MM.1S (cell line): ENCODE measurements around the gene TRAPPC1.

Experiments
- DNase-seq: peaks from one replicate; pipeline ENCODE4 v3.0.0-alpha.2; 2015
- H2AFZ ChIP-seq: fragments of 300-600 bp; sonication (generic); 2 replicates; pipeline ENCODE4 v1.6.0; 2016; ENCODE audit warnings: antibody characterized with exemption, low read length
- H3F3A ChIP-seq: fragments of 300-600 bp; sonication (generic); 2 replicates; pipeline ENCODE4 v1.6.1; 2016; ENCODE audit warnings: mild to moderate bottlenecking, antibody characterized with exemption, low read length, moderate library complexity, mixed read lengths; ENCODE audit not compliant: insufficient read depth
- H3K27ac ChIP-seq: fragments of 300-600 bp; sonication (generic); 2 replicates; pipeline ENCODE4 v1.5.1; 2016; ENCODE audit warnings: mild to moderate bottlenecking, low read length
- H3K27me3 ChIP-seq: fragments of 300-600 bp; sonication (generic); replicated peaks from 2 replicates; pipeline ENCODE4 v1.6.0; 2016; ENCODE audit warnings: low read length; ENCODE audit not compliant: insufficient read depth
- H3K36me3 ChIP-seq: fragments of 300-600 bp; sonication (generic); replicated peaks from 2 replicates; pipeline ENCODE4 v1.6.1; 2016; ENCODE audit warnings: mild to moderate bottlenecking, low read length, mixed read lengths; ENCODE audit not compliant: insufficient read depth
- H3K4me1 ChIP-seq: fragments of 300-600 bp; sonication (generic); 2 replicates; pipeline ENCODE4 v1.6.1; 2016; ENCODE audit warnings: low read length, mixed read lengths
- H3K4me2 ChIP-seq: fragments of 300-600 bp; sonication (generic); 2 replicates; pipeline ENCODE4 v1.6.0; 2016; ENCODE audit warnings: low read depth, low read length
- H3K4me3 ChIP-seq: fragments of 300-600 bp; sonication (generic); 2 replicates; pipeline ENCODE4 v1.5.1; 2016; ENCODE audit warnings: low read length, mixed read lengths
- H3K79me2 ChIP-seq: fragments of 300-600 bp; sonication (generic); 2 replicates; pipeline ENCODE4 v1.6.1; 2016; ENCODE audit warnings: mixed run types, low read length, mixed read lengths
- H3K9ac ChIP-seq: fragments of 300-600 bp; sonication (generic); 2 replicates; pipeline ENCODE4 v1.6.1; 2016; ENCODE audit warnings: low read length, mixed read lengths
- H3K9me2 ChIP-seq: fragments of 300-600 bp; sonication (generic); replicated peaks from 2 replicates; pipeline ENCODE4 v1.6.1; 2016; ENCODE audit warnings: mild to moderate bottlenecking, low read length, mixed read lengths; ENCODE audit not compliant: insufficient read depth
- H3K9me3 ChIP-seq: fragments of 300-600 bp; sonication (generic); replicated peaks from 2 replicates; pipeline ENCODE4 v1.6.1; 2016; ENCODE audit warnings: mild to moderate bottlenecking, low read length, mixed read lengths; ENCODE audit not compliant: insufficient read depth
- H4K20me1 ChIP-seq: fragments of 300-600 bp; sonication (generic); 2 replicates; pipeline ENCODE4 v1.6.1; 2016; ENCODE audit warnings: mild to moderate bottlenecking, low read length, moderate library complexity, mixed read lengths; ENCODE audit not compliant: insufficient read depth
- CTCF ChIP-seq: fragments of 300-600 bp; sonication (generic); IDR thresholded peaks from 2 replicates; pipeline ENCODE4 v1.5.1; 2016; ENCODE audit warnings: antibody characterized with exemption, low read length, mixed read lengths
- EZH2 ChIP-seq: fragments of 300-600 bp; sonication (generic); optimal IDR thresholded peaks from 2 replicates; pipeline ENCODE3; 2017; ENCODE audit warnings: low read depth, mild to moderate bottlenecking, antibody characterized with exemption, low read length, mixed read lengths
- EZH2phosphoT487 ChIP-seq: fragments of 300-600 bp; sonication (generic); IDR thresholded peaks from 2 replicates; pipeline ENCODE4 v1.6.1; 2018; ENCODE audit warnings: antibody characterized with exemption, low read length

The TRAPPC1 gene

GRCh38 chr17:7946441-7946840 is 14.7 kb upstream of the TRAPPC1 start:
- Histone ChIP-seq H3K4me1 (peaks cover 6% of the 10 kb centered on the region), H4K20me1 (no peaks in the 10 kb centered on the region), H3K27ac (no peak overlapping the region), H3K27me3 (no peaks in the 10 kb centered on the region), H3K9me3 (no peaks in the 10 kb centered on the region), H3K36me3 (no peaks in the 10 kb centered on the region), H3F3A (no peaks in the 10 kb centered on the region), H2AFZ (no peak overlapping the region), H3K9me2 (no peaks in the 10 kb centered on the region), H3K4me3 (no peak overlapping the region), H3K4me2 (no peak overlapping the region), H3K79me2 (no peaks in the 10 kb centered on the region), H3K9ac (no peak overlapping the region)
- TF ChIP-seq EZH2phosphoT487 (no peak), EZH2 (no peak), CTCF (no peak)
- no peak for DNase-seq

- Histone ChIP-seq H3K79me2 (no peaks in the 10 kb centered on the region), H3K27me3 (no peaks in the 10 kb centered on the region), H2AFZ (no peak overlapping the region), H3K9ac (no peak overlapping the region), H3K9me2 (no peaks in the 10 kb centered on the region), H3K9me3 (no peaks in the 10 kb centered on the region), H4K20me1 (no peaks in the 10 kb centered on the region), H3K4me1 (no peaks in the 10 kb centered on the region), H3K36me3 (no peaks in the 10 kb centered on the region), H3F3A (no peaks in the 10 kb centered on the region), H3K4me3 (no peak overlapping the region), H3K27ac (no peak overlapping the region), H3K4me2 (no peak overlapping the region)
- TF ChIP-seq CTCF (no peak), EZH2phosphoT487 (no peak), EZH2 (no peak)
- DNase-seq = no peak
Observed at GRCh38 chr17:7945651-7946050, 13.9 kb upstream of the TRAPPC1 start.

DNA sequence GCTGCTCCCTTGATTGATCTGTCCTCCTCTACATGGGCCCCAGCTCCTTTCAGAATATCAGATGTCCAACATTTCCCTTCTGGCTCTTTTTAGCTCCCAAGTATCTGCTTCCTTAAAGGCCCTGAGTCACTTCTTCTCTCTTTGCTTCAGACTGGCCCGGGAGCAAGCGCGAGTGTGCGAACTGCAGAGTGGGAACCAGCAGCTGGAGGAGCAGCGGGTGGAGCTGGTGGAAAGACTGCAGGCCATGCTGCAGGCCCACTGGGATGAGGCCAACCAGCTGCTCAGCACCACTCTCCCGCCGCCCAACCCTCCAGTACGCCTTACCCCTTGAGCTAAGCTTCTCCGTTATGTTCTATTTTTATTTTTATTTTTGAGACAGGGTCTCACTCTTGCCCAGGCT is 12.6 kb upstream of the TRAPPC1 start:
- no peaks in the 10 kb centered on the region for H3K79me2 ChIP-seq
- H3K4me3 ChIP-seq = no peak overlapping the region
- H3K9me3 ChIP-seq = no peaks in the 10 kb centered on the region
- H3F3A ChIP-seq = no peaks in the 10 kb centered on the region
- H3K4me2 ChIP-seq = no peak overlapping the region
- H3K9me2 ChIP-seq = no peaks in the 10 kb centered on the region
- DNase-seq = no peak
- H3K9ac ChIP-seq = no peak overlapping the region
- peaks cover 5% of the 10 kb centered on the region; the same call in 1 of the 2 replicates for H3K36me3 ChIP-seq
- no peaks in the 10 kb centered on the region for H4K20me1 ChIP-seq
- no peaks in the 10 kb centered on the region for H3K4me1 ChIP-seq
- H3K27ac ChIP-seq = no peak overlapping the region
- TF ChIP-seq CTCF (no peak), EZH2phosphoT487 (no peak), EZH2 (no peak)
- H3K27me3 ChIP-seq = no peaks in the 10 kb centered on the region
- no peak overlapping the region for H2AFZ ChIP-seq
